Rectal smooth muscle tissue (tissue), 1 donor: Measurements from ENCODE around the gene UBR4.
"Not testable (repeated sequence)": the region's sequence is repeated elsewhere in the genome, so short reads cannot be mapped to it uniquely, and the experiment has no call there.

ENCODE experiments used
- H3K27ac ChIP-seq: one replicate; pipeline ENCODE4 v1.7.0; 2013; ENCODE audit warnings: low read depth, low read length, inconsistent platforms
- H3K27me3 ChIP-seq: one replicate; pipeline ENCODE4 v1.7.0; 2013; ENCODE audit warnings: low read length; ENCODE audit not compliant: control insufficient read depth, insufficient read depth
- H3K36me3 ChIP-seq: one replicate; pipeline ENCODE4 v1.7.0; 2013; ENCODE audit warnings: low read length; ENCODE audit not compliant: control insufficient read depth, insufficient read depth
- H3K4me1 ChIP-seq: one replicate; pipeline ENCODE4 v1.7.0; 2013; ENCODE audit warnings: low read length; ENCODE audit not compliant: control insufficient read depth, insufficient read depth
- H3K4me3 ChIP-seq: one replicate; pipeline ENCODE4 v1.7.0; 2013; ENCODE audit warnings: low read length
- H3K9ac ChIP-seq: one replicate; pipeline ENCODE4 v1.7.0; 2013; ENCODE audit warnings: low read length

The UBR4 gene

DNA sequence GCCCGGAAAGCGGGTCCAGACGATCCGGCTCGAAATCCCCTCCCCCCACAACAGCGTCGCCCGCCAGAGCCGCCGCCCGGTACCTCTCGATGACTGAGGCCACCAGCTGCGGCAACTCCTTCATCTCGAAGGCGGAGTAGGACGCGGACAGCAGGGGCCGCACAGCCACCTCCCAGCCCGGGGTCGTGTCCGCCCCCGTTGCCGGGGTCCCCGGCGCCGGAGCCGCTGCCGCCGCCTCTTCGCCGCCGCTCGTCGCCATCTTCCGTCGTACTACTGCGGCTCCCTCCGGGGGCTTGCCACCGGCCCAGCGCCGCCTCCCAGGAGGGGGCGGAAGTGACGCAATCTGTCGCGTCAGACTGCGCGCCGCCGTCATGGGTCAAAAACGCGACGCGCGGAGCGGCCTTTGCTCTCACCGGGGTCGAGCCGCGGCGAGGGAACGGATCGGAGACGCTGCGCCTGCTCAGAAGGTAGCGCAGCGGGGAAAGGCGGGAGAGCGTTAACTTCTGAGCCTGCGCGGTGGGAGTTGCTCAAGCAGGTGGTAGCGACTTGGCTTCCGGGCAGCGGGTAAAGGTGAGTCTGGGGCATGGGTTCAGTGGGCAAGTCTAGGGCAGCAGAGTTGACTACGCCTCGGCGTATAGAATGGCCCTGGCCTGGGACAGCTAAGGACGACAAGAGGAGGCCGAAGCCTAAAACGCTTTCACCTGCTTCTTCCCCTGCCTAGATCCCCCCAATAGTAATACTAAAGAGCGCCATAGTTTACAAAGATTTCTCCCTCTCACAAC lies at the start of gene UBR4:
Gene UBR4 (minus strand): TSS at position 277 of the 782 bp plus-strand sequence. CDS start 18 bp downstream, at position 259.
- H3K27me3 ChIP-seq: no peaks in the 10 kb centered on the region
- H3K27ac ChIP-seq: peak within 1 kb of the TSS; percentile 97
- H3K4me1 ChIP-seq: peaks cover 25% of the 10 kb centered on the region
- peak within 1 kb of the TSS; percentile 97 for H3K9ac ChIP-seq
- peak within 1 kb of the TSS; percentile 98 for H3K4me3 ChIP-seq
- no peaks in the 10 kb centered on the region for H3K36me3 ChIP-seq

GRCh38 chr1:19258353-19258752 lies 48.3 kb upstream of the UBR4 start:
- Histone ChIP-seq H3K9ac (no peak overlapping the region), H3K27me3 (no peaks in the 10 kb centered on the region), H3K4me3 (no peak overlapping the region), H3K27ac (no peak overlapping the region), H3K4me1 (no peaks in the 10 kb centered on the region), H3K36me3 (peaks cover 14% of the 10 kb centered on the region)

GRCh38 chr1:19257178-19257914 lies 47.3 kb upstream of the UBR4 start:
- Histone ChIP-seq H3K27ac (no peak overlapping the region), H3K27me3 (no peaks in the 10 kb centered on the region), H3K4me3 (no peak overlapping the region), H3K4me1 (no peaks in the 10 kb centered on the region), H3K36me3 (peaks cover 14% of the 10 kb centered on the region), H3K9ac (no peak overlapping the region)

GRCh38 chr1:19256301-19256700 lies 46.2 kb upstream of the UBR4 start:
- not testable (repeated sequence) for H3K27me3 ChIP-seq, H3K4me1 ChIP-seq, H3K4me3 ChIP-seq, H3K9ac ChIP-seq, H3K27ac ChIP-seq
- peaks cover 14% of the 10 kb centered on the region for H3K36me3 ChIP-seq

GRCh38 chr1:19255288-19255687 lies 45.2 kb upstream of the UBR4 start:
- H3K36me3 ChIP-seq: peaks cover 14% of the 10 kb centered on the region
- no peak overlapping the region for H3K9ac ChIP-seq
- no peaks in the 10 kb centered on the region for H3K27me3 ChIP-seq
- H3K4me1 ChIP-seq: peaks cover 7% of the 10 kb centered on the region
- H3K4me3 ChIP-seq: no peak overlapping the region
- H3K27ac ChIP-seq: no peak overlapping the region

DNA sequence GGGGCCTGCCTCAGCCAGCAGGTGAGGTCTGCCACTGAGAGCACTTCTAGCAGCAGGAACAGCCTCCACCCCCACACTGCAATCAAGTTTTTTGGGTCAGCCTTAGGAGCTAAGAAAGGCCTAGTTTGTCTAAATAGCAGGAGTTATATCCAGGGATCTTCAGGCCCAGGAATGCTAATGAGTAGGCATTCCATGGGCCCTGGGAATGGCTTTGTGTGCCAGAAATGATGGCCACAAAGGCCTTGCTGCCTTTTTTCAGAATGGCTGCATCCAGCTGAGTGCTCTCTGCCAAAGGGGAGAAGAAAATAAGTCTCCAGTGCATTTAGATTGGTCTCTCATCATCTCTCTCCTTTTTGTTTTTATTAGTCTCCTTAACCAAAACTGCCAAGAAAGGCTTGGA lies 44.4 kb upstream of the UBR4 start:
- Histone ChIP-seq H3K27me3 (no peaks in the 10 kb centered on the region), H3K4me1 (peaks cover 7% of the 10 kb centered on the region), H3K9ac (no peak overlapping the region), H3K4me3 (no peak overlapping the region), H3K36me3 (peaks cover 14% of the 10 kb centered on the region), H3K27ac (no peak overlapping the region)

GRCh38 chr1:19251305-19252196 lies 41.5 kb upstream of the UBR4 start, which contains the start of the genes EMC1 and MRTO4:
Gene EMC1 (minus strand): TSS chr1:19251524. CDS start chr1:19251509, 15 bp downstream.
Gene MRTO4 (plus strand): TSS chr1:19251805. CDS start chr1:19251836, 31 bp downstream.
- Histone ChIP-seq H3K36me3 (peaks cover 2% of the 10 kb centered on the region), H3K27ac (peak within 1 kb of the TSS; percentile 96), H3K4me1 (peaks cover 7% of the 10 kb centered on the region), H3K27me3 (no peaks in the 10 kb centered on the region), H3K4me3 (peak within 1 kb of the TSS; percentile 97), H3K9ac (peak within 1 kb of the TSS; percentile 82)

- H3K9ac ChIP-seq: peak overlapping the region; percentile 64
- H3K4me3 ChIP-seq: peak overlapping the region; percentile 97
- H3K36me3 ChIP-seq: no peaks in the 10 kb centered on the region
- H3K27me3 ChIP-seq: no peaks in the 10 kb centered on the region
- H3K4me1 ChIP-seq: peaks cover 7% of the 10 kb centered on the region
- H3K27ac ChIP-seq: peak overlapping the region; percentile 96
Measured at GRCh38 chr1:19250629-19251304, 40.7 kb upstream of the UBR4 start.

GRCh38 chr1:19240673-19241538 lies 30.8 kb upstream of the UBR4 start:
- Histone ChIP-seq H3K36me3 (peaks cover 54% of the 10 kb centered on the region), H3K9ac (peak overlapping the region; percentile 39), H3K4me3 (no peak overlapping the region), H3K27ac (peak overlapping the region; percentile 8), H3K4me1 (peaks cover 4% of the 10 kb centered on the region), H3K27me3 (no peaks in the 10 kb centered on the region)

- no peaks in the 10 kb centered on the region for H3K27me3 ChIP-seq
- H3K4me1 ChIP-seq: peaks cover 4% of the 10 kb centered on the region
- H3K36me3 ChIP-seq: peaks cover 55% of the 10 kb centered on the region
- H3K9ac ChIP-seq: no peak overlapping the region
- no peak overlapping the region for H3K4me3 ChIP-seq
- H3K27ac ChIP-seq: no peak overlapping the region
Measured at GRCh38 chr1:19239876-19240275, 29.8 kb upstream of the UBR4 start.

GRCh38 chr1:19234224-19234623 lies 24.2 kb upstream of the UBR4 start:
- H3K27me3 ChIP-seq: no peaks in the 10 kb centered on the region
- no peak overlapping the region for H3K4me3 ChIP-seq
- H3K4me1 ChIP-seq: peaks cover 20% of the 10 kb centered on the region
- H3K27ac ChIP-seq: no peak overlapping the region
- H3K9ac ChIP-seq: no peak overlapping the region
- peaks cover 31% of the 10 kb centered on the region for H3K36me3 ChIP-seq
